Caco-2 (cell line): ENCODE results near the gene PDSS2. TPM values are rescaled to one million over a fixed set of nuclear protein-coding genes. Genes with fewer than 3 reads are reported as not detected.

Source experiments
- BruUV-seq: library from RNA; stranded (reverse); fragments of 400-500 nt; replicated peaks from 2 replicates; lab custom pipeline; 2021; lab: Mats Ljungman, UMichigan
- CTCF ChIA-PET: fragments of 300-600 bp; sonication (Branson Sonifier 250); formaldehyde crosslinking; loops from one replicate; lab custom pipeline; 2022; ENCODE audit warnings: antibody characterized with exemption; lab: Charles Lee
- POLR2A ChIA-PET: fragments of 300-600 bp; sonication (Branson Sonifier 250); formaldehyde crosslinking; loops from one replicate; lab custom pipeline; 2022; ENCODE audit warnings: antibody characterized with exemption; lab: Charles Lee
- DNase-seq, 2 experiments: peaks; one replicate each; pipeline versions ENCODE4 v3.0.0 to v3.0.0-alpha.2; 2020 to 2022
- H3K27me3 ChIP-seq: replicated peaks from 2 replicates; pipeline ENCODE4 v1.6.0; 2011; ENCODE audit warnings: low read length; ENCODE audit not compliant: control insufficient read depth, insufficient read depth
- H3K36me3 ChIP-seq: 2 replicates; pipeline ENCODE4 v1.5.1; 2011; ENCODE audit warnings: low read length; ENCODE audit not compliant: control insufficient read depth, insufficient read depth
- H3K4me1 ChIP-seq: fragments of 250-450 bp; sonication (Bioruptor Pico); 2 replicates; pipeline ENCODE4 v1.5.1; 2020; ENCODE audit warnings: mild to moderate bottlenecking
- H3K4me3 ChIP-seq: 2 replicates; pipeline ENCODE4 v1.5.1; 2011; ENCODE audit warnings: low read depth, mild to moderate bottlenecking, control low read depth, low read length
- H3K9me3 ChIP-seq: fragments of 250-450 bp; sonication (Bioruptor Pico); 2 replicates; pipeline ENCODE4 v1.5.1; 2020; ENCODE audit warnings: mild to moderate bottlenecking, moderate library complexity
- H3K27ac Mint-ChIP-seq: one replicate; pipeline ENCODE4 v1.8.0; 2022; ENCODE audit warnings: mixed read lengths; ENCODE audit not compliant: unreplicated experiment
- H3K27me3 Mint-ChIP-seq: one replicate; pipeline ENCODE4 v1.8.0; 2022; ENCODE audit warnings: mixed read lengths; ENCODE audit not compliant: insufficient read depth, unreplicated experiment
- H3K36me3 Mint-ChIP-seq: one replicate; pipeline ENCODE4 v1.8.0; 2022; ENCODE audit warnings: mild to moderate bottlenecking, mixed read lengths; ENCODE audit not compliant: insufficient read depth, unreplicated experiment
- H3K4me1 Mint-ChIP-seq: one replicate; pipeline ENCODE4 v1.8.0; 2022; ENCODE audit warnings: low read depth, mixed read lengths; ENCODE audit not compliant: unreplicated experiment
- H3K4me3 Mint-ChIP-seq: one replicate; pipeline ENCODE4 v1.8.0; 2022; ENCODE audit warnings: mild to moderate bottlenecking, moderate library complexity, mixed read lengths; ENCODE audit not compliant: unreplicated experiment
- H3K9me3 Mint-ChIP-seq: one replicate; pipeline ENCODE4 v1.8.0; 2022; ENCODE audit warnings: mixed read lengths; ENCODE audit not compliant: unreplicated experiment
- intact Hi-C: fragments of 100-400 bp; cut with micrococcal nuclease; formaldehyde crosslinking; loops from one replicate; pipeline ENCODE4 v1.10.0; 2022; ENCODE audit not compliant: unreplicated experiment
- total RNA-seq: library from RNA; stranded (reverse); gene quantifications from 2 replicates; pipeline ENCODE4 v1.2.3, GENCODE V29; 2022
- TF ChIP-seq, protein P1 (sequence below), 2 experiments: fragments of 200-600 bp in 1 of 2; IDR thresholded peaks; 1 replicate in 1 of 2; 2 replicates in 1 of 2; pipeline versions ENCODE4 v1.5.1 to v1.8.0; 2011 to 2022; ENCODE audit warnings: antibody characterized with exemption in 1 of 2, control low read depth in 1 of 2, inconsistent platforms in 1 of 2, low read depth in 1 of 2, low read length in 1 of 2, mild to moderate bottlenecking in 1 of 2, moderate library complexity in 1 of 2; ENCODE audit not compliant: insufficient read depth in 1 of 2, severe bottlenecking in 1 of 2, unreplicated experiment in 1 of 2

PDSS2 gene
- total RNA-seq, 1 experiment from 2014 or later, result 10.3 TPM

DNA sequence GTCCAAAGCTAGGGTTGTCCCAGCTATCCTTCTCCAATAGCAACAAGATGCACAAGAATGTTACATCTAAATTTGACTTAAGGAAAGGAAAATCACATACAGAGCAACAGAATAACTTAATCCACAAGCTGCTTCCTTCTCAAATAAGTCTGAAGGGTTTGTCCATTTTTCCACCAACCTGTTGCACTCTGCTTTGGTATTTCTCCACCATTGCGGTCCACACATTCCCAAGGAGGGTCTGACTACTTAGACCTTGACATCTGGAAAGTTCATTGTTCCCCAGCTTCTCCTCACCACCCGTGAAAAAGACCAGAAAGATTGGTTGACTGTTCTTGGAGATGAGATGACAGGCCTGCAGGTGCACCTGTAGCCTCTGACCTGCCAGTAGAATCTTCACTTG lies 72.5 kb downstream of the PDSS2 start:
- H3K4me3 Mint-ChIP-seq, result no peak overlapping the region
- H3K27ac Mint-ChIP-seq, result no peak overlapping the region
- intact Hi-C loops, result no loop called here
- TF ChIP-seq, protein P1, sequence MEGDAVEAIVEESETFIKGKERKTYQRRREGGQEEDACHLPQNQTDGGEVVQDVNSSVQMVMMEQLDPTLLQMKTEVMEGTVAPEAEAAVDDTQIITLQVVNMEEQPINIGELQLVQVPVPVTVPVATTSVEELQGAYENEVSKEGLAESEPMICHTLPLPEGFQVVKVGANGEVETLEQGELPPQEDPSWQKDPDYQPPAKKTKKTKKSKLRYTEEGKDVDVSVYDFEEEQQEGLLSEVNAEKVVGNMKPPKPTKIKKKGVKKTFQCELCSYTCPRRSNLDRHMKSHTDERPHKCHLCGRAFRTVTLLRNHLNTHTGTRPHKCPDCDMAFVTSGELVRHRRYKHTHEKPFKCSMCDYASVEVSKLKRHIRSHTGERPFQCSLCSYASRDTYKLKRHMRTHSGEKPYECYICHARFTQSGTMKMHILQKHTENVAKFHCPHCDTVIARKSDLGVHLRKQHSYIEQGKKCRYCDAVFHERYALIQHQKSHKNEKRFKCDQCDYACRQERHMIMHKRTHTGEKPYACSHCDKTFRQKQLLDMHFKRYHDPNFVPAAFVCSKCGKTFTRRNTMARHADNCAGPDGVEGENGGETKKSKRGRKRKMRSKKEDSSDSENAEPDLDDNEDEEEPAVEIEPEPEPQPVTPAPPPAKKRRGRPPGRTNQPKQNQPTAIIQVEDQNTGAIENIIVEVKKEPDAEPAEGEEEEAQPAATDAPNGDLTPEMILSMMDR (IDR thresholded peaks at IDR 0.05; ENCODE audit: insufficient read depth in 1 of 2, low read depth in 1 of 2, low read length in 1 of 2, severe bottlenecking in 1 of 2, unreplicated experiment in 1 of 2), result no peak
- H3K36me3 Mint-ChIP-seq, result no peaks in the 10 kb centered on the region
- no peaks in the 10 kb centered on the region for H3K27me3 ChIP-seq
- H3K4me3 ChIP-seq, result no peak overlapping the region
- no peaks in the 10 kb centered on the region; the same call in 1 of the 2 replicates for H3K4me1 ChIP-seq
- H3K4me1 Mint-ChIP-seq, result peaks cover 7% of the 10 kb centered on the region
- H3K9me3 Mint-ChIP-seq, result no peaks in the 10 kb centered on the region
- no peaks in the 10 kb centered on the region for H3K27me3 Mint-ChIP-seq
- CTCF ChIA-PET, result interaction anchor here (0.5 kb wide), 1 partner anchor 273 kb away, joined by 3 read pairs; no protein-coding TSS in a partner anchor
- H3K9me3 ChIP-seq, result no peaks in the 10 kb centered on the region
- H3K36me3 ChIP-seq, result no peaks in the 10 kb centered on the region
- no peak for DNase-seq
- BruUV-seq, result no TSS peak
- POLR2A ChIA-PET, result no interaction called here

DNA sequence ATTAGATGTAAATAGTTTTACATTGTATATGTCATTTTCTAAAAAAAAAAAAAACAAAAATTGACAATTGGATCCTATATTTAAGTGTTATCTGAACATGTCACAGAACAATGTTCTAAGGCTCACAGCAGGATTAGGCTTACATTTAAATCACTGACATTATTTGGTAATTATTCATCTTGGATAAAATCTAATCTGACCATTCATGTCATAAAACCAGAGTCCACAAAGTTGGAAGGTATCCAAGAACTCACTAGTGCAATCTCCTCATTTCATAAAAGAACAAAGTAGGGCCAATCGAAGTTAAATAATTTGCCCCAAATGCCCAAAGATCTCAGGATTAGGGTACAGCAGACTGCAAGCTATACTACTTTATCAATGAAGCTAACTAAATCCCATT lies 73.0 kb downstream of the PDSS2 start:
- Mint-ChIP-seq H3K4me3 (no peak overlapping the region), H3K36me3 (no peaks in the 10 kb centered on the region), H3K9me3 (no peaks in the 10 kb centered on the region), H3K27ac (no peak overlapping the region), H3K27me3 (no peaks in the 10 kb centered on the region), H3K4me1 (peaks cover 7% of the 10 kb centered on the region)
- H3K36me3 ChIP-seq, result no peaks in the 10 kb centered on the region
- no peaks in the 10 kb centered on the region; the same call in 1 of the 2 replicates for H3K4me1 ChIP-seq
- H3K9me3 ChIP-seq, result no peaks in the 10 kb centered on the region
- intact Hi-C loops, result no loop called here
- H3K4me3 ChIP-seq, result no peak overlapping the region
- BruUV-seq, result no TSS peak
- POLR2A ChIA-PET, result no interaction called here
- CTCF ChIA-PET, result no interaction called here
- TF ChIP-seq, protein P1 (IDR thresholded peaks at IDR 0.05; ENCODE audit: insufficient read depth in 1 of 2, low read depth in 1 of 2, low read length in 1 of 2, severe bottlenecking in 1 of 2, unreplicated experiment in 1 of 2), result no peak
- no peaks in the 10 kb centered on the region for H3K27me3 ChIP-seq
- DNase-seq, result no peak

DNA sequence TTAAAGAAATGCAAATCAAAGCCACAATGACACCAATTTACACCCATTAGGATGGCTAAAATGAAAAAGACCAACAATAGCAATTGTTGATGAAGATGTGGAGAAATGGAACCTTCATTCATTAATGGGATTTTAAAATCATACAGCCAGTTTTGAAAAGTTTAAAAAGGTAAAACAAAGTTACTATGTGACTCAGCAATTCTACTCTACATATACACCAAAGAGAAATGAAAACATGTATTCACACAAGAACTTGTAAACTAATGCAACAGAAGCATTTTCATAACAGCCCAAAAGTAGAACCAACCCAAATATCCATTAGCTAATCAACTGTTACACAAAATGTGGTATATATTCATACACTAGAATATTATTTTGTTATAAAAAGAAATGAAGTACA lies 75.7 kb downstream of the PDSS2 start:
- BruUV-seq, result no TSS peak

More for the DNA sequence above, 75.7 kb downstream of the PDSS2 start:
- no peaks in the 10 kb centered on the region for H3K4me1 Mint-ChIP-seq
- POLR2A ChIA-PET, result no interaction called here
- H3K4me1 ChIP-seq, result no peaks in the 10 kb centered on the region
- no peak overlapping the region for H3K4me3 Mint-ChIP-seq
- intact Hi-C loops, result no loop called here
- H3K27ac Mint-ChIP-seq, result no peak overlapping the region
- H3K9me3 Mint-ChIP-seq, result no peaks in the 10 kb centered on the region
- no peaks in the 10 kb centered on the region for H3K36me3 ChIP-seq
- TF ChIP-seq, protein P1 (IDR thresholded peaks at IDR 0.05; ENCODE audit: insufficient read depth in 1 of 2, low read depth in 1 of 2, low read length in 1 of 2, severe bottlenecking in 1 of 2, unreplicated experiment in 1 of 2), result no peak
- CTCF ChIA-PET, result no interaction called here
- no peaks in the 10 kb centered on the region for H3K9me3 ChIP-seq
- H3K27me3 ChIP-seq, result no peaks in the 10 kb centered on the region
- no peak overlapping the region for H3K4me3 ChIP-seq
- H3K36me3 Mint-ChIP-seq, result no peaks in the 10 kb centered on the region
- DNase-seq, result no peak
- H3K27me3 Mint-ChIP-seq, result no peaks in the 10 kb centered on the region
